Stimulated activated CD8-positive, alpha-beta memory T cell treated with anti-CD3 and anti-CD28 coated beads, Interleukin-7, amount 100 ng/mL, for 1 hour (primary cell): ENCODE results near the gene PHIP.
"Not testable (repeated sequence)": the region's sequence is repeated elsewhere in the genome, so short reads cannot be mapped to it uniquely, and the experiment has no call there.

Experiments used
- DNase-seq, 2 donors: peaks; one replicate each; pipeline ENCODE4 v3.0.0-alpha.2; 2020; ENCODE audit warnings: low read depth in 2 of 2

PHIP gene

GRCh38 chr6:78925317-78925716 lies 152.7 kb downstream of the PHIP start:
- DNase-seq, result no peak

- not testable (repeated sequence) for DNase-seq
These were observed 156.9 kb downstream of the PHIP start for GRCh38 chr6:78921168-78921567.

GRCh38 chr6:78917788-78918187 lies 160.3 kb downstream of the PHIP start:
- no peak for DNase-seq

GRCh38 chr6:78916411-78916810 lies 161.6 kb downstream of the PHIP start:
- no peak for DNase-seq

GRCh38 chr6:78911218-78911940 lies 166.7 kb downstream of the PHIP start:
- no peak for DNase-seq

GRCh38 chr6:78910591-78911171 lies 167.4 kb downstream of the PHIP start:
- DNase-seq, result no peak

GRCh38 chr6:78910010-78910409 lies 168.0 kb downstream of the PHIP start:
- no peak for DNase-seq

- no peak for DNase-seq
These were observed 168.7 kb downstream of the PHIP start for GRCh38 chr6:78909391-78909790.

GRCh38 chr6:78908621-78909020 lies 169.4 kb downstream of the PHIP start:
- DNase-seq, result no peak

GRCh38 chr6:78896227-78896626 lies 181.8 kb downstream of the PHIP start:
- DNase-seq, result no peak

GRCh38 chr6:78889901-78890300 lies 188.2 kb downstream of the PHIP start:
- DNase-seq, result not testable (repeated sequence)
